IPS-15b (cell line): ENCODE data around the gene FOXR2.

Experiments used
- H3K27me3 ChIP-seq: one replicate; pipeline ENCODE4 v1.6.1; 2013; ENCODE audit warnings: low read length; ENCODE audit not compliant: control insufficient read depth, insufficient read depth
- H3K36me3 ChIP-seq: one replicate; pipeline ENCODE4 v1.6.1; 2013; ENCODE audit warnings: low read length; ENCODE audit not compliant: control insufficient read depth, insufficient read depth
- H3K4me1 ChIP-seq: one replicate; pipeline ENCODE4 v1.6.1; 2013; ENCODE audit warnings: mild to moderate bottlenecking, low read length; ENCODE audit not compliant: control insufficient read depth, insufficient read depth
- H3K4me3 ChIP-seq: one replicate; pipeline ENCODE4 v1.5.1; 2013; ENCODE audit warnings: low read depth, low read length
- H3K9ac ChIP-seq: one replicate; pipeline ENCODE4 v1.6.1; 2013; ENCODE audit warnings: low read depth, mild to moderate bottlenecking, low read length
- H3K9me3 ChIP-seq: one replicate; pipeline ENCODE4 v1.6.1; 2013; ENCODE audit warnings: mild to moderate bottlenecking, low read length; ENCODE audit not compliant: control insufficient read depth, insufficient read depth

FOXR2 gene

GRCh38 chrX:55659931-55660330 lies 36.7 kb downstream of the FOXR2 start:
- Histone ChIP-seq H3K4me3 (no peak overlapping the region), H3K4me1 (no peaks in the 10 kb centered on the region), H3K9me3 (peaks cover 7% of the 10 kb centered on the region), H3K36me3 (no peaks in the 10 kb centered on the region), H3K9ac (no peak overlapping the region), H3K27me3 (no peaks in the 10 kb centered on the region)

GRCh38 chrX:55663584-55663983 lies 40.4 kb downstream of the FOXR2 start:
- peaks cover 7% of the 10 kb centered on the region for H3K9me3 ChIP-seq
- H3K9ac ChIP-seq = no peak overlapping the region
- H3K36me3 ChIP-seq = no peaks in the 10 kb centered on the region
- no peaks in the 10 kb centered on the region for H3K27me3 ChIP-seq
- no peaks in the 10 kb centered on the region for H3K4me1 ChIP-seq
- no peak overlapping the region for H3K4me3 ChIP-seq

- no peak overlapping the region for H3K9ac ChIP-seq
- H3K36me3 ChIP-seq = no peaks in the 10 kb centered on the region
- H3K9me3 ChIP-seq = peaks cover 3% of the 10 kb centered on the region
- no peaks in the 10 kb centered on the region for H3K27me3 ChIP-seq
- no peaks in the 10 kb centered on the region for H3K4me1 ChIP-seq
- H3K4me3 ChIP-seq = no peak overlapping the region
Observed at GRCh38 chrX:55668084-55668483, 44.9 kb downstream of the FOXR2 start.
